Activated CD4-positive, alpha-beta T cell treated with anti-CD3 and anti-CD28 coated beads, Interleukin-2, amount 10 ng/mL, durations not matched to agents 24 days and 14 days (primary cell): ENCODE measurements around the gene SIM1. TPM values are rescaled to one million over a fixed set of nuclear protein-coding genes. Genes with fewer than 3 reads are reported as not detected.
A peak's percentile ranks its signal among the peaks of the same experiment; 100 is the strongest.

Source experiments
- DNase-seq: peaks from one replicate; pipeline ENCODE4 v3.0.0; 2022
- H3K27ac Mint-ChIP-seq: one replicate; pipeline ENCODE4 v1.8.0; 2022; ENCODE audit warnings: mild to moderate bottlenecking, mixed read lengths
- H3K27me3 Mint-ChIP-seq: one replicate; pipeline ENCODE4 v1.8.0; 2022; ENCODE audit warnings: mixed read lengths
- H3K36me3 Mint-ChIP-seq: one replicate; pipeline ENCODE4 v1.8.0; 2022; ENCODE audit warnings: low read depth, mild to moderate bottlenecking, mixed read lengths
- H3K4me1 Mint-ChIP-seq: one replicate; pipeline ENCODE4 v1.8.0; 2021; ENCODE audit warnings: mixed read lengths
- H3K4me3 Mint-ChIP-seq: one replicate; pipeline ENCODE4 v1.8.0; 2022; ENCODE audit warnings: mild to moderate bottlenecking, moderate library complexity, mixed read lengths
- H3K9me3 Mint-ChIP-seq: one replicate; pipeline ENCODE4 v1.8.0; 2021; ENCODE audit warnings: mixed read lengths
- intact Hi-C: fragments of 100-400 bp; cut with micrococcal nuclease; formaldehyde crosslinking; loops from one replicate; pipeline ENCODE4 v1.15.1; 2023
- total RNA-seq: library from RNA; stranded (reverse); gene quantifications from 2 replicates; pipeline ENCODE4 v1.2.3, GENCODE V29; 2022

SIM1 gene, protein sequence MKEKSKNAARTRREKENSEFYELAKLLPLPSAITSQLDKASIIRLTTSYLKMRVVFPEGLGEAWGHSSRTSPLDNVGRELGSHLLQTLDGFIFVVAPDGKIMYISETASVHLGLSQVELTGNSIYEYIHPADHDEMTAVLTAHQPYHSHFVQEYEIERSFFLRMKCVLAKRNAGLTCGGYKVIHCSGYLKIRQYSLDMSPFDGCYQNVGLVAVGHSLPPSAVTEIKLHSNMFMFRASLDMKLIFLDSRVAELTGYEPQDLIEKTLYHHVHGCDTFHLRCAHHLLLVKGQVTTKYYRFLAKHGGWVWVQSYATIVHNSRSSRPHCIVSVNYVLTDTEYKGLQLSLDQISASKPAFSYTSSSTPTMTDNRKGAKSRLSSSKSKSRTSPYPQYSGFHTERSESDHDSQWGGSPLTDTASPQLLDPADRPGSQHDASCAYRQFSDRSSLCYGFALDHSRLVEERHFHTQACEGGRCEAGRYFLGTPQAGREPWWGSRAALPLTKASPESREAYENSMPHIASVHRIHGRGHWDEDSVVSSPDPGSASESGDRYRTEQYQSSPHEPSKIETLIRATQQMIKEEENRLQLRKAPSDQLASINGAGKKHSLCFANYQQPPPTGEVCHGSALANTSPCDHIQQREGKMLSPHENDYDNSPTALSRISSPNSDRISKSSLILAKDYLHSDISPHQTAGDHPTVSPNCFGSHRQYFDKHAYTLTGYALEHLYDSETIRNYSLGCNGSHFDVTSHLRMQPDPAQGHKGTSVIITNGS
- not detected in 2 replicates for total RNA-seq

DNA sequence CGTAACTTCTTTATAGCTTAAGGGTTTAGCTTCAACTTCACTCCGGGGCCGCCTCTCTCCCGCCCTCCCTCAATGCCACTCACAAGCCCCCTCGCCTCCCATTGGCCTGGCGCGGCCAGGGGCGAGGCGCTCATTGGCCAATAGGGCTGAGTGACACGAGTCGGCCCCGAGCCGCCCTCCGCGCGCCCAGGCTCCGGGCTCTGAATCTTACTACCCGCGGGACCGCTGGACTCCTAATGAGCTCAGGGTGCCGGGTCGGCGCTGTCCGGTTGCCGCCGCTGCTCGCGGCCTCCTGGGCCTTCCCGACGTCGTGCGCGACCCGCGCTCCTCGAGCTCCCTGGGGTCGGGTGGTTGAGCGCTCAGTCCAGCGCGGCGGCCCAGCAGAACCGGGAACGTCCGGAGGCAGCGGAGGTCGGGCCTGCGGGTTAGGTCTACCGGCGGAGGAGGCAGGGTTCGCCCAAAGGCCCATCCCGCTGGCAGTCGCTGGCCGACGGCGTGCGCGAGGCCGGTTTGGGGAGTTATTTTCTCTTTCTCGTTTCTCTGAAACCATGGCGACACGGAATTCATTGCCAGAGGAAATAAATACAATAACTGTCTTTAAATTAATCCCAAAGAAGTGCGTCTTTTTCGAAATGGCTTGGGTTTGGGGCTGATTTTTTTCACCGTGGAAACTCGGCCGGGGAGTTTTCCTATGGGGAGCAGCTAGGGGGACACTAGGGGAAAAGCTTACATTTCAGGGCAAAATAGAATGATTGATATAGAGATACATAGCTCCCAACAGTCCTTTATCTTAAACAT is at the start of gene SIM1:
Gene SIM1, minus strand, starts transcription at position 19 of the 798 bp plus-strand sequence. CDS start 1,453 bp downstream, outside the sequence.
- H3K4me1 Mint-ChIP-seq, result peaks cover 19% of the 10 kb centered on the region
- no peak for DNase-seq
- H3K9me3 Mint-ChIP-seq, result peaks cover 20% of the 10 kb centered on the region
- peaks cover 85% of the 10 kb centered on the region for H3K27me3 Mint-ChIP-seq
- peak within 1 kb of the TSS; percentile 20 for H3K27ac Mint-ChIP-seq
- intact Hi-C loops, result loop anchor here (5.0 kb wide), 1 partner anchor 1633 kb away; the partner anchor contains the start of gene POU3F2
- H3K36me3 Mint-ChIP-seq, result peaks cover 15% of the 10 kb centered on the region
- H3K4me3 Mint-ChIP-seq, result no peak within 1 kb of the TSS

DNA sequence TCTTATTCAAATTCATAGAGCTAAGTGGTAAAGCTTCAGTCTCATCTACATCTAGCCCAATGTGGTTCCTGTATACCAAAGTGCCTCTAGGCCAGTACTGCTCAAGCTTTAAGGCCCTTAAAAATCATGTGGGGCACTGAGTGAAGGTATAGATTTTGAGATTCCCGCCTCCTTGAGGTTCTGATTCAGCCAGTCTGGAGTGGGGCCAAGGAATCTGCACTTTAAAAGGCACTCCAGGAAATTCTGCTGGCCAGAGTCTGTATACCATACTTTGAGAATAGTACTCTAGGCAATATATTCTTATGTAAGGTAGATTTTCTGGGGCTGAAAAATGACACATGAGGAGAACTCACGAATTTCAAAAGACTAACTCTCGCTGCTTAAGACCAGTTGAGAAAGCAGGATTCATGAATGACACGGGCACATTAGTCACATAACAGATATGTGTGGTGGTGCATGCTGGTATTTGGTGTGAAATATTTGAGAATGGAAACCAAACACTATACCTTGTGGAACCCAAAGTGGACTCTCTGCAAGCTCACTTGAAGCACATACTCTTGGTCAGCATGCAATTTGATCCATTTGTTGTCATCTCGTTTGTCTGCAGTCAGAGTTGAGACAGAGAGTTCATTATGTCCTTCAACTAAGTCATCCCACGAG is 47.6 kb upstream of the SIM1 start:
- Mint-ChIP-seq H3K27ac (no peak overlapping the region), H3K4me3 (no peak overlapping the region), H3K36me3 (peaks cover 34% of the 10 kb centered on the region), H3K4me1 (no peaks in the 10 kb centered on the region), H3K27me3 (no peaks in the 10 kb centered on the region), H3K9me3 (no peaks in the 10 kb centered on the region)
- no peak for DNase-seq
- intact Hi-C loops, result no loop called here

DNA sequence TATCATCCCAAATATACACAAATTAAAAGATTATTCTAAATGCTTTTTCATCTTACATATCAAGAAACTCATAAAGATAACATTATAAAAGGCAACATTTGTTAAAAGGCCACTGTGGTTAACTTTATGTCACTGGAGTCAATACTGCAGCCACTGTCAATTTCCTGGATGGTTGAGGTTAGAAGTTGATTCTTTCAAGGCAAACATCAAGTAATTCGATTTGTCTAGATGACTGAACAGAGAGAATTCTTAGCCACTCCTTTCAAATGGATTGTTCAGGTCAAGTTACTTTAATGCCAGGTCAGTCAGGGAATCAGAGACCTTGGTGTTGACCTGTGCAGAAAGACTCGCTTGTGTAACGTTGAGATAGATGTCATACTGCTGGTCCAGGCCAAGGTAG is 44.4 kb upstream of the SIM1 start:
- H3K4me1 Mint-ChIP-seq, result no peaks in the 10 kb centered on the region
- intact Hi-C loops, result no loop called here
- no peaks in the 10 kb centered on the region for H3K27me3 Mint-ChIP-seq
- no peak overlapping the region for H3K27ac Mint-ChIP-seq
- peaks cover 27% of the 10 kb centered on the region for H3K36me3 Mint-ChIP-seq
- no peaks in the 10 kb centered on the region for H3K9me3 Mint-ChIP-seq
- H3K4me3 Mint-ChIP-seq, result no peak overlapping the region
- DNase-seq, result no peak

DNA sequence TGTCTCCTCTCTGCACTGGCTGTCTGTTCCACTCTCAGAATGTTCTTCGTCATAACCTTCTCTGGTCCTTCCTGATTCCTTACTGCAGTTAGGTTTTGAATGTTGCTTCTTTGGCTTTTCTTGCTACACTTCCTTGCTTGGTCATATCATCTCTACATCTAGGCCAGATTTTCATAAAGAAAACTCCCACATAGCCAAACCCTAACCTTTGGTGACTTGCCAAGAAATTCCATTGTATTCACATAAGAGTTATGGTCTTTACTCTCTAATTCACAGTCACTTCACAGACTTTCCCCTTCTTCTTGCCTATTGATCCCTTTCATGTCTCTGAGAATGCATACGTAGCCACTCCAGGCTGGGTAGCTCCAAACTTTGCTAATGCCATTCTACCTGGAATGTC is 41.9 kb upstream of the SIM1 start:
- no peaks in the 10 kb centered on the region for H3K4me1 Mint-ChIP-seq
- no peak overlapping the region for H3K4me3 Mint-ChIP-seq

DNA sequence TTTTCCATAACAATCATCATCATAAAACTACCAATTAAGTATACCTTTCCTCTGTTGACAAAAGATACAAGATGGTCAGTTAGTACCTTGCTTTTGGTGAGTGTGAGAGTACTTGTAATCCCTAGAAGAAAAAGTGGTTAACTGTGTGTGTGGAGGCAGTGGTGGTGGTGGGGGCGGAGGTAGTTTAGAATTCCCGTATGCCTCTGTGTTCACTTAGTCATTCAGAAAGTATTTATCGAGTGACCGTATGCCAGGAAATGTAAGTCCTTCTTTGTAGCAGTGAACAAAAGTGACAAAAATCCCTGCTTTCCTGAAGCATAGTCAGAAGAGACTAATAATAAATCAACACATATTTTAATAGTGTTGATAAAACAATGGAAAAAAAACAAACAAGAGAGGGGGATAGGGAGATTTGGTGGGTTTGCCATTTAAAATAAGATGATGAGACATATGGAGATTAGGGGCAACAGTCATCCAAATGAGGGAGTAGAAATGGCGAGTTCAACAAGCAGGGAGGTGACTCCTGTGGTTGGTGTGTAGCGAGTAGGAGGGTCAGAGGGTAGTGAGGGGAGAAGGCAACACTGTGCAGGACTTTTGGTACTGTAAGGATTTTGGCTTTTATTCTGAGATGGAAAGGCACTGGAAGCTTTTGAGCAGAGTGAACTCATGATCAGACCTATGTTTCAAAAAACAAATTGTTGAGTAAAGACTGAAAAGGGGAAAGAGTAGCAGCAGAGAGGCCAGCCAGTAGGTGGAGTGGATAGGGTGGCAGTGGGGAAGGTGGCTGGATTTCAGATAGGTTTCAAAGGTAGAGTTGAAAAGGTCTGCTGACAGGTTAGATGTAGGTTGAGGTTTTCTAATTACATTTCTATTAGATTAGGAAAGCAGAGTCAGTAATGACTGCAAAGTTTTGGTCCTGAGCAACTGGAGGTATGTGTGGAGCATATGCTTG is 40.3 kb upstream of the SIM1 start:
- peaks cover 8% of the 10 kb centered on the region for H3K36me3 Mint-ChIP-seq
- no peaks in the 10 kb centered on the region for H3K27me3 Mint-ChIP-seq
- no peaks in the 10 kb centered on the region for H3K9me3 Mint-ChIP-seq
- no peak overlapping the region for H3K27ac Mint-ChIP-seq
- no peak overlapping the region for H3K4me3 Mint-ChIP-seq
- intact Hi-C loops, result no loop called here
- H3K4me1 Mint-ChIP-seq, result no peaks in the 10 kb centered on the region
- DNase-seq, result no peak

More for the DNA sequence above, 41.9 kb upstream of the SIM1 start:
- Mint-ChIP-seq H3K27ac (no peak overlapping the region), H3K9me3 (no peaks in the 10 kb centered on the region), H3K27me3 (no peaks in the 10 kb centered on the region), H3K36me3 (peaks cover 17% of the 10 kb centered on the region)
- DNase-seq, result no peak
- intact Hi-C loops, result no loop called here

DNA sequence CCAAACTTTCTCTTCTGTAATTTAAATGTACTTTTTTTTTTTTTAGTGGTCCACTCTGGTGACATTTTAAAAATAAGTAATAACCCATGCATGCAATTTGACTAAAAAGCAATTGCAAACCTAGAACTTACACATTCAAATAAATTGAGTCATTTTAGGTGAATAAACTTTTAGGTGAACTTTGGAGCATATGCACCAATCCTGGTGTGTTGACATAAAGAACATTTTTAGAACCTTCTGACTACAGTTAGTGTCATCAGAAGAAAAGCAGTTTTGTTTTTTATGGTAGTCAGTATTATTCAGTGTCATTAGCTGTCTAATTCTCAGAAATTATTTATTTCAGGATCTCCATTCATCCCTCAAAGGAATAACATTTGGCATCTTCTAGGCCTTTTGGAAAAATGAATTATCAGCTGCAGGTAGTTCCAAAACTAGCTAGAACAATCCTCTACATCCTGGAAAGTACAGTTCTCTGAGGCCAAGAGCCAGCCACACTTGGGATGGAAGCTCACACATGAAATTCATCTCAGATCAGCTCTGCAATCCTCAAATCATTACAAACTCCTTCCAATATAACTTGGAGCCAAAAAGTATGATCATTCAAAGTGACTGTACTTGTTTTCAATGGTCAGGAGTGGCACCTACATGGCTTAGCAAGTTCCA is 38.5 kb upstream of the SIM1 start:
- Mint-ChIP-seq H3K27ac (no peak overlapping the region), H3K36me3 (no peaks in the 10 kb centered on the region), H3K9me3 (no peaks in the 10 kb centered on the region), H3K27me3 (peaks cover 3% of the 10 kb centered on the region), H3K4me1 (no peaks in the 10 kb centered on the region), H3K4me3 (no peak overlapping the region)
- no peak for DNase-seq
- intact Hi-C loops, result no loop called here

DNA sequence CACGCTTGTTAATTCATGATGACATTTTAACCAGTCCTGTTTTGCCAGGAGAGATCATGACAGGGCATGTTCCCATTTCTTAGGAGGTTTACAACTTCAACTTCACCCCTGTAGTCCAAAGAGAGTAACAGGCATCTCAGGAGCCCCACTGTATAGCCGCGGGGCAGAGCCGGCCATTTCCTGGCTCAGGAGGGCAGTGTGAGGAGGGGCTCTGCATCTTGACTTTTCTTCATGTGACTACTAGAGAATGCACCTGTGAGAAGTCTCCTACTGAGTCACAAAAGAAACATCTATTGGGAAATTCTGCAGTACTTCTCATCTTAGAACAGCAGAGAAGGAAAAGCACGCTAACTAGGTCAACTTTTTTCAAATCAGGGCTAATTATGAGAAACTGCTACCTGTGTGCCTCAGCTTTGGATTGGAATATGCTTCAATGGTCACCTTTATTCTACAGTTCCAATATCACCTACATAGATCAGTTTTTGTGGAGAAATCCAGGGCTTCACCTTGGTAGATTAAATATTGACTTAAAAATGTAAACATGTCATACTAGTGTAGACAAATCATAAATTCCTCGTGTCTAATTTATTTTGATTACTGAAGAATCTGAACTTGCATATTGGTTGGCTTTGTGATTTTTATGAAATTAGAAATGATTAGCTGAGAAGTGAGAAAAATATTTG is 28.6 kb upstream of the SIM1 start:
- H3K27me3 Mint-ChIP-seq, result peaks cover 31% of the 10 kb centered on the region
- intact Hi-C loops, result no loop called here
- H3K4me3 Mint-ChIP-seq, result no peak overlapping the region
- H3K9me3 Mint-ChIP-seq, result peaks cover 9% of the 10 kb centered on the region
- no peak for DNase-seq
- no peak overlapping the region for H3K27ac Mint-ChIP-seq
- H3K36me3 Mint-ChIP-seq, result no peaks in the 10 kb centered on the region
- H3K4me1 Mint-ChIP-seq, result no peaks in the 10 kb centered on the region

DNA sequence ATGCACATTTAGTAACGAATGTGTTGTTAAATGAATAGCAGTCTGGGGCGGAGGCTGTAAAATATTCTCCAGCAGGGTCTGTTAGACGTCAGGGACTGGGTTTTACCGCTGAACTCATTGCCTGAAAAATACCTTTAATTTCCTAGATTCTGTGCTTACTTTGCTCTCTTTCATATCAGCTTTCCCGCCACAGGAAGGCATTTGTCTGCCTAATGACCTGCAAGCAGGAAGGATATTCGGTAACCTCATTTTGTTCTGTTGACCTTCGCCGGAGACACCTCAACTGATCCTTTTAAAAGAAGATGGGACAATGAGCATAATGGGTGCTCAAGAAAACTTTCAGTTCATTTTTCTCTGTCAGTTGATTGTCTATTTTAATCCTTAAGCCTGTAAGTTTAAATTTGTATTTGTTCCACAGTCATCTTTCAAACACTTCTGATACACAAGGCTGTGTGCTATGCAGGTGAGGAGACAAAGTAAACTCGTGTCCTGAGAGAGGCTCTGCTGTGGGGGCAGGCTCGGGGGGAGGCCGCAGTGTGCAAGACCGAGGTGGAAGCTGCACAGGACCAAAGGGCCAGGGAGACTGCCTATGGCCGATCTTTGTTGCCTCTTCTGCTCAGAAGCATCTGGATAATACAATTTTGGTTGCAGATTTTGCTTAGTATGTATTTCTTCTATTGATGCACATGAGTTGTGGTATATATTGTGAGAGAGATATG is 27.4 kb upstream of the SIM1 start:
- Mint-ChIP-seq H3K36me3 (no peaks in the 10 kb centered on the region), H3K4me3 (no peak overlapping the region), H3K27me3 (peaks cover 33% of the 10 kb centered on the region), H3K4me1 (no peaks in the 10 kb centered on the region), H3K9me3 (peaks cover 9% of the 10 kb centered on the region), H3K27ac (no peak overlapping the region)
- intact Hi-C loops, result no loop called here
- no peak for DNase-seq

DNA sequence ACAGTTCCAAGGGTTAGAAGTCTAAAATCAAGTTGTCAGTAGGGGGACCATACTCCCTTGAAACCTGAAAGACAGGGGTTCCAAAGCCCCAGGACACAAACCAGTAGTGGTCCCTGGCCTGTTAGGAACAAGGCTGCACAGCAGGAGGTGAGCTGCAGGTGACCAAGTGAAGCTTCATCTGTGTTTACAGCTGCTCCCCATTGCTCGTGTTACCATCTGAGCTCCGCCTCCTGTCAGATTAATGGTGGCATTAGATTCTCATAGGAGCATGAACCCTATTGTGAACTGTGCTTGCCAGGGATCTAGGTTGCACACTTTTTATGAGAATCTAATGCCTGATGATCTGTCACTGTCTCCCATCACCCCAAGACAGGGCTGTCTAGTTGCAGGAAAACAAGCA is 25.3 kb upstream of the SIM1 start:
- peaks cover 35% of the 10 kb centered on the region for H3K27me3 Mint-ChIP-seq
- no peak overlapping the region for H3K4me3 Mint-ChIP-seq
- H3K9me3 Mint-ChIP-seq, result peaks cover 5% of the 10 kb centered on the region
- H3K27ac Mint-ChIP-seq, result no peak overlapping the region
- no peaks in the 10 kb centered on the region for H3K4me1 Mint-ChIP-seq
- intact Hi-C loops, result no loop called here
- no peak for DNase-seq
- H3K36me3 Mint-ChIP-seq, result no peaks in the 10 kb centered on the region

DNA sequence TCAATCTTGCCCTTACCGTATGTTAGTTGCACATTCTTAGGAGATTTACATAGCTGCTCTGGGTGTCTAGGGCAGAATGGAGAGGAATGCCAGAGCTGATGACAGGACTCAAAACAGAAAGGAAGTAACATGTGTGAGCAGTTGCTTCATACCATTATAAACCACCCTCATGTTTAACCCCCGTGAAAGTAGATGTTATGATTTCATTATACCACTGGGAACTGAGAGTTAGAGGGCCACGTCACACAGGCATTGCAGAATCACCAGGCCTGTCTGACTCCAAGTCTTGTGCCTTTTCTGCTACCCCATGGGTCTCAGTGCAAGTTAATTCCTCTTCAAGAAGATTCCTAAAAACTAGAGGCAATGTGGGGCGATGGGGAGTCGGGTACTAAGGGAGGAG is 23.5 kb upstream of the SIM1 start:
- H3K27me3 Mint-ChIP-seq, result peaks cover 32% of the 10 kb centered on the region
- no peak for DNase-seq
- no peak overlapping the region for H3K4me3 Mint-ChIP-seq
- no peaks in the 10 kb centered on the region for H3K9me3 Mint-ChIP-seq
- peaks cover 6% of the 10 kb centered on the region for H3K4me1 Mint-ChIP-seq
- no peak overlapping the region for H3K27ac Mint-ChIP-seq
- intact Hi-C loops, result no loop called here
- no peaks in the 10 kb centered on the region for H3K36me3 Mint-ChIP-seq

DNA sequence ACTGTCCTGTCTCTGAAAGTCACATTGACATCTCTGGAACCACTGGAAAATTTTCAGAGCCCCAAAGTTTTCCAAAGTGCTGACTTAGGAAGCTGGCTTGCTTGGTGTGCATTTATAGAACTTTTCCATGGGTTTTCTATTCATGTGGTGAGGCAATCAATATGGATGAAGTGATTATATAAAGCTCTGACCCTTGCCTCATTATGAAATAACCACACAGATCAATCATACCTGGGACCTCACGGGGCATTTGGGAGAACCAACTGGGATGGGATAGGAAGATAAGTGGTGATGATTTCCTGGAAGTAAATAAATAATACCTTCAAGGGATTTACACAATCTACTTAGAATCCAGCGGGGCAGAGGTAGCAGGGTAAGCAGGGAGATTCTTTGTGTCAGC is 22.9 kb upstream of the SIM1 start:
- no peaks in the 10 kb centered on the region for H3K36me3 Mint-ChIP-seq

More for the DNA sequence above, 22.9 kb upstream of the SIM1 start:
- Mint-ChIP-seq H3K4me3 (no peak overlapping the region), H3K4me1 (peaks cover 6% of the 10 kb centered on the region), H3K27me3 (peaks cover 28% of the 10 kb centered on the region), H3K9me3 (no peaks in the 10 kb centered on the region), H3K27ac (no peak overlapping the region)
- intact Hi-C loops, result no loop called here
- no peak for DNase-seq
